IMR-90 (cell line): ENCODE results near the gene MTERF1. TPM values are rescaled to one million over a fixed set of nuclear protein-coding genes. Genes with fewer than 3 reads are reported as not detected.

Experiments used
- ATAC-seq: fragments of 200-7000 bp; cut with Tn5 transposase; 2 replicates; pipeline ENCODE4 v1.9.1; 2020; ENCODE audit warnings: low read depth, mild to moderate bottlenecking, moderate library complexity
- BruUV-seq: library from RNA; stranded (reverse); fragments of 400-500 nt; replicated peaks from 2 replicates; lab custom pipeline; 2021; lab: Mats Ljungman, UMichigan
- CTCF ChIA-PET: fragments of 300-600 bp; formaldehyde crosslinking; extraction: SDS; loops from one replicate; lab custom pipeline; 2021; ENCODE audit warnings: antibody characterized with exemption; lab: Yijun Ruan, JAX
- POLR2A ChIA-PET: fragments of 300-600 bp; sonication (Branson Sonifier 250); formaldehyde crosslinking; loops from one replicate; lab custom pipeline; 2022; ENCODE audit warnings: antibody characterized with exemption; ENCODE audit not compliant: unreplicated experiment; lab: Charles Lee
- DNase-seq: peaks from one replicate; pipeline ENCODE4 v3.0.0; 2013
- H2AFZ ChIP-seq: replicated peaks from 2 replicates; pipeline ENCODE3; 2013; ENCODE audit warnings: low read length, mild to moderate bottlenecking; ENCODE audit not compliant: poor library complexity
- H2AK5ac ChIP-seq: 2 replicates; pipeline ENCODE4 v1.6.1; 2013; ENCODE audit warnings: low read depth, low read length, inconsistent platforms
- H2AK9ac ChIP-seq: replicated peaks from 2 replicates; pipeline ENCODE3; 2013; ENCODE audit warnings: mild to moderate bottlenecking, low read depth, low read length, moderate library complexity; ENCODE audit not compliant: poor library complexity
- H2BK120ac ChIP-seq: 2 replicates; pipeline ENCODE4 v1.6.1; 2013; ENCODE audit warnings: low read depth, low read length, inconsistent platforms
- H2BK15ac ChIP-seq: 3 replicates; pipeline ENCODE4 v1.6.1; 2013; ENCODE audit warnings: low read depth, low read length, inconsistent platforms
- H2BK20ac ChIP-seq: 2 replicates; pipeline ENCODE4 v1.6.1; 2013; ENCODE audit warnings: low read depth, mild to moderate bottlenecking, inconsistent platforms, low read length, moderate library complexity
- H2BK5ac ChIP-seq: 2 replicates; pipeline ENCODE4 v1.6.1; 2013; ENCODE audit warnings: mild to moderate bottlenecking, low read depth, low read length, inconsistent platforms; ENCODE audit not compliant: poor library complexity, severe bottlenecking
- H3K14ac ChIP-seq: replicated peaks from 2 replicates; pipeline ENCODE4 v1.6.1; 2013; ENCODE audit warnings: low read depth, low read length, inconsistent platforms
- H3K18ac ChIP-seq: 2 replicates; pipeline ENCODE4 v1.6.1; 2013; ENCODE audit warnings: low read depth, low read length, control low read depth
- H3K23ac ChIP-seq: 2 replicates; pipeline ENCODE4 v1.6.1; 2013; ENCODE audit warnings: low read depth, low read length, inconsistent platforms
- H3K27ac ChIP-seq: 2 replicates; pipeline ENCODE4 v1.5.1; 2013; ENCODE audit warnings: mild to moderate bottlenecking, control low read depth, low read length; ENCODE audit not compliant: insufficient read depth
- H3K27me3 ChIP-seq: 2 replicates; pipeline ENCODE4 v1.6.1; 2013; ENCODE audit warnings: low read length; ENCODE audit not compliant: control insufficient read depth, insufficient read depth
- H3K36me3 ChIP-seq: 2 replicates; pipeline ENCODE4 v1.6.1; 2013; ENCODE audit warnings: low read length, mixed read lengths; ENCODE audit not compliant: control insufficient read depth, insufficient read depth
- H3K4ac ChIP-seq: 2 replicates; pipeline ENCODE4 v1.6.1; 2013; ENCODE audit warnings: low read depth, low read length, inconsistent platforms
- H3K4me1 ChIP-seq: 2 replicates; pipeline ENCODE4 v1.6.1; 2013; ENCODE audit warnings: low read length, mixed read lengths; ENCODE audit not compliant: control insufficient read depth, insufficient read depth
- H3K4me2 ChIP-seq: 2 replicates; pipeline ENCODE4 v1.6.1; 2013; ENCODE audit warnings: low read depth, mild to moderate bottlenecking, control low read depth, low read length, moderate library complexity
- H3K4me3 ChIP-seq: 2 replicates; pipeline ENCODE4 v1.5.1; 2013; ENCODE audit warnings: low read depth, mild to moderate bottlenecking, control low read depth, low read length, moderate library complexity; ENCODE audit not compliant: insufficient read depth
- H3K56ac ChIP-seq: 2 replicates; pipeline ENCODE4 v1.6.1; 2013; ENCODE audit warnings: low read length, inconsistent platforms; ENCODE audit not compliant: insufficient read depth; ENCODE audit errors: extremely low read depth
- H3K79me1 ChIP-seq, 2 experiments: 2 replicates each; pipeline ENCODE4 v1.6.1; 2013; ENCODE audit warnings: low read length in 2 of 2, inconsistent platforms in 1 of 2, low read depth in 1 of 2
- H3K9ac ChIP-seq: 2 replicates; pipeline ENCODE4 v1.6.1; 2013; ENCODE audit warnings: low read depth, low read length, control low read depth
- H3K9me1 ChIP-seq: 2 replicates; pipeline ENCODE4 v1.6.1; 2013; ENCODE audit warnings: low read length, inconsistent platforms; ENCODE audit not compliant: insufficient read depth
- H3K9me3 ChIP-seq: 2 replicates; pipeline ENCODE4 v1.6.1; 2013; ENCODE audit warnings: low read length; ENCODE audit not compliant: control insufficient read depth, insufficient read depth
- H4K20me1 ChIP-seq: 2 replicates; pipeline ENCODE4 v1.6.1; 2013; ENCODE audit warnings: low read length, inconsistent platforms; ENCODE audit not compliant: insufficient read depth
- H4K5ac ChIP-seq: 2 replicates; pipeline ENCODE4 v1.6.1; 2013; ENCODE audit warnings: mild to moderate bottlenecking, low read depth, low read length, control low read depth
- H4K8ac ChIP-seq, 2 experiments: 2 replicates each; pipeline ENCODE4 v1.6.1; 2013; ENCODE audit warnings: low read depth in 2 of 2, low read length in 2 of 2, control low read depth in 1 of 2, inconsistent platforms in 1 of 2
- H4K91ac ChIP-seq: 2 replicates; pipeline ENCODE4 v1.6.1; 2013; ENCODE audit warnings: low read depth, low read length, inconsistent platforms; ENCODE audit not compliant: insufficient read depth
- BHLHE40 ChIP-seq: fragments of 150-350 bp; IDR thresholded peaks from 2 replicates; pipeline ENCODE4 v1.6.1; 2016; ENCODE audit warnings: mild to moderate bottlenecking, low read depth, low read length
- CEBPB ChIP-seq: IDR thresholded peaks from 2 replicates; pipeline ENCODE4 v1.6.1; 2012; ENCODE audit warnings: low read depth, low read length, improper control_type of control experiment
- CHD1 ChIP-seq: IDR thresholded peaks from 2 replicates; pipeline ENCODE4 v1.6.1; 2012; ENCODE audit warnings: low read depth, low read length, improper control_type of control experiment
- CTCF ChIP-seq: conservative IDR thresholded peaks from 2 replicates; pipeline ENCODE4 v1.5.1; 2012; ENCODE audit warnings: mild to moderate bottlenecking, low read depth, low read length, improper control_type of control experiment
- ELK1 ChIP-seq: fragments of 150-350 bp; IDR thresholded peaks from 2 replicates; pipeline ENCODE4 v1.6.1; 2016; ENCODE audit warnings: low read depth, mild to moderate bottlenecking, low read length, moderate library complexity, borderline replicate concordance
- FOS ChIP-seq: fragments of 150-350 bp; IDR thresholded peaks from 2 replicates; pipeline ENCODE4 v1.6.1; 2016; ENCODE audit warnings: low read depth, low read length
- MAFK ChIP-seq: IDR thresholded peaks from 2 replicates; pipeline ENCODE4 v1.6.1; 2012; ENCODE audit warnings: low read depth, low read length, improper control_type of control experiment
- MAZ ChIP-seq: IDR thresholded peaks from 2 replicates; pipeline ENCODE4 v1.6.1; 2012; ENCODE audit warnings: low read depth, mild to moderate bottlenecking, low read length, improper control_type of control experiment, moderate library complexity, borderline replicate concordance
- MXI1 ChIP-seq: IDR thresholded peaks from 2 replicates; pipeline ENCODE4 v1.6.1; 2012; ENCODE audit warnings: low read depth, mild to moderate bottlenecking, low read length, moderate library complexity, borderline replicate concordance
- NFE2L2 ChIP-seq: fragments of 150-350 bp; IDR thresholded peaks from 2 replicates; pipeline ENCODE4 v1.6.1; 2016; ENCODE audit warnings: low read depth, mild to moderate bottlenecking, low read length
- POLR2A ChIP-seq: IDR thresholded peaks from 2 replicates; pipeline ENCODE4 v1.6.1; 2012; ENCODE audit warnings: mild to moderate bottlenecking, low read depth, low read length
- RAD21 ChIP-seq: IDR thresholded peaks from 2 replicates; pipeline ENCODE4 v1.6.1; 2012; ENCODE audit warnings: low read length, improper control_type of control experiment
- RCOR1 ChIP-seq: IDR thresholded peaks from 2 replicates; pipeline ENCODE4 v1.6.1; 2012; ENCODE audit warnings: mild to moderate bottlenecking, low read length, improper control_type of control experiment; ENCODE audit not compliant: insufficient replicate concordance
- RFX5 ChIP-seq: IDR thresholded peaks from 2 replicates; pipeline ENCODE4 v1.8.0; 2012; ENCODE audit warnings: low read depth, mild to moderate bottlenecking, low read length, moderate library complexity
- SMC3 ChIP-seq: fragments of 150-350 bp; IDR thresholded peaks from 2 replicates; pipeline ENCODE4 v1.6.1; 2016; ENCODE audit warnings: low read depth, mild to moderate bottlenecking, antibody characterized with exemption, low read length, moderate library complexity
- USF2 ChIP-seq: fragments of 150-350 bp; IDR thresholded peaks from 2 replicates; pipeline ENCODE4 v1.6.1; 2017; ENCODE audit warnings: mild to moderate bottlenecking, antibody characterized with exemption, low read length, low read depth
- WGBS, 2 experiments: methylation state at CpG; one replicate each; pipeline versions ENCODE4 v1.1.5 to v1.1.7; 2013; ENCODE audit warnings: missing lambda C conversion rate in 2 of 2; ENCODE audit not compliant: insufficient read length in 1 of 2; ENCODE audit errors: extremely low coverage in 2 of 2; 5-methylcytosine and 5-hydroxymethylcytosine counted together
- dilution Hi-C: fragments of 300-500 bp; cut with HindIII; formaldehyde crosslinking; loops from one replicate; pipeline ENCODE4 v1.14.3; 2018; ENCODE audit warnings: low sequenced_read_pairs; ENCODE audit not compliant: unreplicated experiment
- in situ Hi-C: fragments of 300-500 bp; cut with MboI; formaldehyde crosslinking; loops from 3 replicates; pipeline ENCODE4 v1.14.3; 2019; ENCODE audit warnings: low sequenced_read_pairs, inconsistent platforms, mixed read lengths
- intact Hi-C: fragments of 100-400 bp; cut with micrococcal nuclease; formaldehyde crosslinking; loops from 2 replicates; pipeline ENCODE4 v1.10.0; 2022
- polyA plus RNA-seq, 3 experiments: library from polyadenylated mRNA; depleted of rRNA; stranded (reverse); fragments of >200 nt; gene quantifications; 2 replicates each; pipeline ENCODE4 v1.2.3, GENCODE V29; 2012; ENCODE audit warnings: low replicate concordance in 1 of 3
- total RNA-seq: library from RNA; depleted of rRNA; stranded (reverse); fragments of >200 nt; gene quantifications from 2 replicates; pipeline ENCODE4 v1.2.3, GENCODE V29; 2012

Gene MTERF1
- total and polyA plus RNA-seq, 2 of the 4 experiments (the other 2 are of a cell fraction) = 7.0 to 7.3 TPM

- dilution Hi-C loops = no loop called here
Observed at GRCh38 chr7:91835091-91835825, 45.2 kb downstream of the MTERF1 start.

More at GRCh38 chr7:91835091-91835825, 45.2 kb downstream of the MTERF1 start:
- Histone ChIP-seq H2AFZ (no peak overlapping the region), H3K79me1 (no peaks in the 10 kb centered on the region), H3K14ac (no peak overlapping the region), H3K36me3 (no peaks in the 10 kb centered on the region), H3K4me2 (no peak overlapping the region), H3K9me1 (no peaks in the 10 kb centered on the region), H2BK5ac (no peak overlapping the region), H2AK5ac (no peak overlapping the region), H3K18ac (no peak overlapping the region), H3K27ac (no peak overlapping the region), H2BK120ac (no peak overlapping the region), H2AK9ac (no peak overlapping the region), H3K23ac (no peak overlapping the region), H3K4me1 (no peaks in the 10 kb centered on the region), H3K9ac (no peak overlapping the region), H3K56ac (no peak overlapping the region), H4K5ac (no peak overlapping the region), H2BK20ac (no peak overlapping the region), H2BK15ac (no peak overlapping the region), H4K20me1 (no peaks in the 10 kb centered on the region), H4K91ac (no peak overlapping the region), H4K8ac (no peak overlapping the region), H3K27me3 (no peaks in the 10 kb centered on the region), H3K4ac (no peak overlapping the region), H3K9me3 (no peaks in the 10 kb centered on the region), H3K4me3 (no peak overlapping the region)
- ATAC-seq (no peak), DNase-seq (no peak)
- TF ChIP-seq ELK1 (no peak), NFE2L2 (no peak), MAZ (no peak), MXI1 (no peak), CHD1 (no peak), RCOR1 (no peak), FOS (no peak), POLR2A (no peak), CTCF (no peak), CEBPB (no peak), BHLHE40 (no peak), RFX5 (no peak), USF2 (no peak), RAD21 (no peak), MAFK (no peak), SMC3 (no peak)
- no CpG with 5 or more reads among the region's 2 CpGs for WGBS, 2 experiments
- CTCF ChIA-PET = interaction anchor here (0.6 kb wide), 1 partner anchor 612 kb away, joined by 3 read pairs; the partner anchor contains the start of gene GATAD1
- POLR2A ChIA-PET = no interaction called here
- in situ Hi-C loops (no loop called here), intact Hi-C loops (no loop called here)
- no TSS peak for BruUV-seq
